Aorta (tissue), 5 donors: Measurements from ENCODE around the gene CD58. TPM values are rescaled to one million over a fixed set of nuclear protein-coding genes. Genes with fewer than 3 reads are reported as not detected.

Experiments used
- ATAC-seq: fragments of 200-7000 bp; cut with Tn5 transposase; one replicate; pipeline ENCODE4 v1.9.1; 2022; ENCODE audit warnings: moderate library complexity; ENCODE audit not compliant: low FRiP score
- DNase-seq, 2 donors: peaks; one replicate each; pipeline ENCODE4 v3.0.0-alpha.2; 2020
- H3K27ac ChIP-seq, 2 donors: one replicate each; pipeline ENCODE4 v1.5.1; 2013; ENCODE audit warnings: low read length in 2 of 2, mild to moderate bottlenecking in 2 of 2, moderate library complexity in 2 of 2, control low read depth in 1 of 2, inconsistent platforms in 1 of 2, low read depth in 1 of 2
- H3K27me3 ChIP-seq, 2 donors: one replicate each; pipeline ENCODE4 v1.6.1; 2013; ENCODE audit warnings: control low read depth in 1 of 2, low read length in 1 of 2, mild to moderate bottlenecking in 1 of 2, moderate library complexity in 1 of 2; ENCODE audit not compliant: insufficient read depth in 2 of 2, control insufficient read depth in 1 of 2
- H3K36me3 ChIP-seq, 2 donors: one replicate each; pipeline ENCODE4 v1.6.1; 2013; ENCODE audit warnings: control low read depth in 1 of 2, low read length in 1 of 2, mild to moderate bottlenecking in 1 of 2; ENCODE audit not compliant: insufficient read depth in 2 of 2, control insufficient read depth in 1 of 2
- H3K4me1 ChIP-seq, 2 donors: one replicate each; pipeline ENCODE4 v1.6.1; 2013; ENCODE audit warnings: low read length in 2 of 2, control low read depth in 1 of 2, mild to moderate bottlenecking in 1 of 2, moderate library complexity in 1 of 2; ENCODE audit not compliant: insufficient read depth in 2 of 2, control insufficient read depth in 1 of 2
- H3K4me3 ChIP-seq, 2 donors: one replicate each; pipeline ENCODE4 v1.5.1; 2013; ENCODE audit warnings: low read length in 2 of 2, control low read depth in 1 of 2, mild to moderate bottlenecking in 1 of 2
- H3K9me3 ChIP-seq: one replicate; pipeline ENCODE4 v1.6.1; 2013; ENCODE audit warnings: mild to moderate bottlenecking, low read length; ENCODE audit not compliant: control insufficient read depth
- WGBS, 2 donors: extraction: QIAGEN DNeasy Blood & Tissue Kit; methylation state at CpG; one replicate each; pipeline ENCODE4 v1.1.7; 2013; 5-methylcytosine and 5-hydroxymethylcytosine counted together
- intact Hi-C, 2 donors: fragments of 100-400 bp; cut with DNase I; formaldehyde crosslinking; loops; one replicate each; pipeline versions ENCODE4 v1.14.2 to v1.15.0; 2022
- polyA plus RNA-seq, 2 donors: library from polyadenylated mRNA; stranded (reverse); fragments of 200-250 nt; gene quantifications; one replicate each; pipeline ENCODE4 v1.2.3, GENCODE V29; 2013
- total RNA-seq, 2 donors: library from RNA; stranded (reverse); fragmentation: NEBNext Ultra II Directional; extraction: Animal tissue kit (Norgen Biotek cat#: 25700); gene quantifications; one replicate each; pipeline ENCODE4 v1.2.1, GENCODE V29; 2021
- donor health status: healthy with polysubstance abuse.
- donor health status: Bipolar disorder and iron deficiency.
- donor health status: DM: no; HTN: no; CAD: no.
- donor health status: DM: no; HTN: no; CAD: no.
- donor health status: DM: yes; HTN: yes; CAD: no.

Gene CD58
- total and polyA plus RNA-seq, 4 donors: 28.6 to 45.4 (median 31.6) TPM

GRCh38 chr1:116507631-116508030, 63.2 kb downstream of the CD58 start:
- H3K4me3 ChIP-seq: no peak overlapping the region
- intact Hi-C loops: loop anchor here in 1 of 2 donors (5.0 kb wide), 1 partner anchor 60 kb away; no protein-coding TSS in a partner anchor
- H3K4me1 ChIP-seq: peaks cover 0 to 4% of the 10 kb centered on the region in 2 donors
- 94% methylated on average over 2 of the region's 2 CpGs for WGBS, 2 donors
- no peak overlapping the region for H3K27ac ChIP-seq
- no peak for ATAC-seq
- H3K9me3 ChIP-seq: no peaks in the 10 kb centered on the region
- no peaks in the 10 kb centered on the region for H3K27me3 ChIP-seq
- H3K36me3 ChIP-seq: no peaks in the 10 kb centered on the region
- no peak for DNase-seq

GRCh38 chr1:116506132-116507004, 64.5 kb downstream of the CD58 start:
- intact Hi-C loops: loop anchor here in 1 of 2 donors (5.0 kb wide), 1 partner anchor 61 kb away; no protein-coding TSS in a partner anchor
- WGBS, 2 donors: 91 to 94% methylated on average over 7 of the region's 7 CpGs
- H3K4me3 ChIP-seq: no peak overlapping the region
- H3K9me3 ChIP-seq: no peaks in the 10 kb centered on the region
- H3K27ac ChIP-seq: no peak overlapping the region
- no peak for DNase-seq
- H3K27me3 ChIP-seq: no peaks in the 10 kb centered on the region
- no peak for ATAC-seq
- H3K36me3 ChIP-seq: no peaks in the 10 kb centered on the region
- H3K4me1 ChIP-seq: peaks cover 0 to 4% of the 10 kb centered on the region in 2 donors

DNA sequence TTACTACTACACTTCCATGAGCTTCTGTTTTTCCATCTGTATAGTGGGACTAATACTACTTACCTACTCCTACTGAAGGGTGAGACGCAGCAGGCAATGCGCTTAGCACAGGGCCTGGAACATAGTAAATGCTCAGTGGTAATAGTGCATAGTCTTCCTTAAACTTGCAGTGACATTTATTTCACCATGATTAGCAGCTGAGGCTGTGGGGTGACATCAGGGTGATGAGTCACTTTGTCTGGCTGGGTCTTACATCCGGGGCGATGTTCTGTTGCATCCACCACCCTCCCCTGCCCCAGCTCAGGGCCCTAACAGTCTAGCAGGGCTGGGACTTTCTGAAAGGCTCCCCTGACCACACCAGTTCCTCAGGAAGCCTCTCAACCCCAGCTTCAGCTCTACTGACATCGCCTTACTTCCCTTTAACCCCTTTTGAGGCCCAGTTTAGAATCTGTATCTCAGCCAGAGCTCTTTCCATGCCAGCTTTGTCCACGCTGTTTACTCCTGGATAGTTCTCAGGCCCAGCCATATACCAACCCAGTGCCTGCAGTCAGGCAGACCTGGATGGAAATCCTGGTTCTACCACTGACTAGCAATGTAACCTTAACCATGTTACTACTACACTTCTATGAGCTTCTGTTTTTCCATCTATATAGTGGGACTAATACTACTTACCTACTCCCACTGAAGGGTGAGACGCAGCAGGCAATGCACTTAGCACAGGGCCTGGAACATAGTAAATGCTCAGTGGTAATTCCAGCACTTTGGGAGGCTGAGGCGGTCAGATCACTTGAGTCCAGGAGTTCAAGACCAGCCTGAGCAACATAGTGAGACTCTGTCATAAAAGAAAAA, 66.3 kb downstream of the CD58 start:
- Histone ChIP-seq H3K4me1 (peaks cover 0 to 2% of the 10 kb centered on the region in 2 donors), H3K27me3 (no peaks in the 10 kb centered on the region), H3K36me3 (no peaks in the 10 kb centered on the region), H3K4me3 (no peak overlapping the region), H3K27ac (peak overlapping the region in 1 of 2 donors; percentile 22), H3K9me3 (no peaks in the 10 kb centered on the region)
- intact Hi-C loops: loop anchor here in 1 of 2 donors (5.0 kb wide), 1 partner anchor 63 kb away; no protein-coding TSS in a partner anchor
- WGBS, 2 donors: 60 to 61% methylated on average over 8 of the region's 8 CpGs
- ATAC-seq: peak; percentile 80
- DNase-seq: peak in 1 of 2 donors; percentile 92

DNA sequence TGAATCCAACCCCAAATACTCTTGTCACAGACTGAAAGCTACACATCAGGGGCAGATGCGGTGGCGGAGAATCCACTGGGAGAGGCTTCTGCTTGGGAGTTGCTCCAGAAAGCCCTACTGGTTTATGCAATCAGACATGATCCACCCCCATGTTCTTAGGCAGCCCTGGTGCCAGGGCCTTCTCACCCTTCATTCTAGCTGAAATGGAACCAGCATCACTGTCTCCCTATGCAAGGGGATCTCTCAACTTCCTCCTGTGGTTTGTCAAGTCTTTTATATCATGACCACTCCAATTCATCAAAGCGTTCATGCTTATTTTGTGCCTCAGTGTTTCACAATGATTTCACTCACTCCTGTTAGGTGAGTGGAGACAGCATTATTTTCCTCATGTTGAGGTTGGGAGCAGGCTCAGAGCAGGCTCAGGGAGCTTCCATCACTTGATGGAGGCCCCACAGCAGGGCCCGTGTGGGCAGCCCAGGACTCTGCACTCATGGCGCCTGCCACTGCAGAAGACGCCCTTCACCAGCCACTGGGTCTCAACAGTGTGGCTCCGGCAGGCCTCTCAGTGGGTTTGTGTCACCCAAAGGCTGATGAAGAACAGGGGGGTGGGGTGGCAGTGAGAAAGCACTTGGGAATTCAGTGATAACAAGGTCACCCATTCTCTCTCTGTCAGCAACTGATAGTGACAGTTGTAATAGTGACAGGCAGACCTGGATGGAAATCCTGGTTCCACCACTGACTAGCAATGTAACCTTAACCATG, 67.1 kb downstream of the CD58 start:
- no peak overlapping the region for H3K27ac ChIP-seq
- intact Hi-C loops: no loop called here
- H3K4me1 ChIP-seq: no peaks in the 10 kb centered on the region
- H3K9me3 ChIP-seq: no peaks in the 10 kb centered on the region
- DNase-seq: no peak
- 95 to 96% methylated on average over 7 of the region's 7 CpGs for WGBS, 2 donors
- no peaks in the 10 kb centered on the region for H3K27me3 ChIP-seq
- ATAC-seq: no peak
- no peak overlapping the region for H3K4me3 ChIP-seq
- no peaks in the 10 kb centered on the region for H3K36me3 ChIP-seq

GRCh38 chr1:116502671-116503314, 68.0 kb downstream of the CD58 start:
- Histone ChIP-seq H3K36me3 (no peaks in the 10 kb centered on the region), H3K27me3 (no peaks in the 10 kb centered on the region), H3K27ac (no peak overlapping the region), H3K4me3 (no peak overlapping the region), H3K4me1 (no peaks in the 10 kb centered on the region), H3K9me3 (no peaks in the 10 kb centered on the region)
- 86 to 87% methylated on average over 5 of the region's 5 CpGs for WGBS, 2 donors
- intact Hi-C loops: no loop called here
- DNase-seq: no peak
- no peak for ATAC-seq

DNA sequence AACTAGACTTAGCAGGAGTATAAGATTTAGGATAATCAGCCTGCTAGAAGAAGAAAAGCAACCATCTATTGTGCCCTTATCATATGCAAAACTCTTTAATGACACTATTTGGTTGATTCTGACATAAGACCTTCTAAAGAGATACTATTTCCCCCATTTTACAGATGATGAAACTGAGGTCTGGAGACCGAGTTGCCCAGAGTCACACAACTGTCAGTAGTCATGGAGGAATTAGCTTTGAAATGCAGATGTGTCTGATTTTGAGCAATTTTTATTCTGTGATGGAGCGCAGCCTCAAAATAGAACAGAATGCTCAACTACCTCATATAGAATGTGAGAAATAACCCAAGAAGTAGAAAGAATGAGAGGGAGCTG, 69.0 kb downstream of the CD58 start:
- intact Hi-C loops: no loop called here
- H3K36me3 ChIP-seq: no peaks in the 10 kb centered on the region
- no peak for ATAC-seq
- no peaks in the 10 kb centered on the region for H3K4me1 ChIP-seq
- DNase-seq: no peak
- 90 to 96% methylated on average over 2 of the region's 2 CpGs for WGBS, 2 donors
- H3K4me3 ChIP-seq: no peak overlapping the region
- H3K27me3 ChIP-seq: no peaks in the 10 kb centered on the region
- no peaks in the 10 kb centered on the region for H3K9me3 ChIP-seq
- no peak overlapping the region for H3K27ac ChIP-seq

DNA sequence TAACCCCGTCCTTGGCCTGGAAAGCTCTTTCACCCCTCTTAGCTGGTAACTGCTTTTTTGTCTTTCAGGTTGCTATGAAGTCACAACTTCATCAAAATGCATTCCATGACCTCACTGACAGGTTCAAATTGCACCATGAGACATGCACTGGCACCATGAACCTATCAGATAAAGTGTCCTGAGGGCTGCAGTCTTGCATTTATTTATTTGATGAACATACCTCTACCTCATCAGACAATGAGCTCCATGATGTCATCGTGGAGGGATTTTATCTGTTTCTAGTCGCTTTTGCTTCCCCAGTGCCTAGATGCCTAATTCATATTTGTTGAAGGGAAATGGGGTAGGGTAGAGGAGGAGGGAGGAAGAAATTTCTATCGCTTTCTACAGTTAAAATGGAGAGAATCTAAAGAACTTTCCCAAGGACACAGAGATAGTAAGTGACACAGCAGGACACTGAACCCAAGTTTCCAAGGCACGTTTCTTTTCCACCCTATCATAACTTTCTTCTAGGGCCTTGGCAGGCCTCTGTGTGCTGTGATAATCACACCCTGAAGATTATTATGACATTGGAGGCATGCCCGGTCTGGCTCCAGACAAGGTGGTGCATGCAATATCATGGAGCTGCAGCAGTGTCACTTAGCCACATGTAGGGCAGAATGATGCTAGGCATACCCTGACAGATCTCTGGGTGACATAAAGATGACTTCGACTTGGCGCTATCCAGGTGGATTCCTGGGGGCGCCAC, 69.5 kb downstream of the CD58 start:
- no peaks in the 10 kb centered on the region for H3K36me3 ChIP-seq
- H3K4me1 ChIP-seq: no peaks in the 10 kb centered on the region
- DNase-seq (no peak), ATAC-seq (no peak)
- H3K27ac ChIP-seq: no peak overlapping the region
- intact Hi-C loops: no loop called here
- H3K4me3 ChIP-seq: no peak overlapping the region
- H3K9me3 ChIP-seq: no peaks in the 10 kb centered on the region
- H3K27me3 ChIP-seq: no peaks in the 10 kb centered on the region
- 78 to 83% methylated on average over 9 of the region's 9 CpGs for WGBS, 2 donors
